ENCODE data around the gene CDH23.
"Not testable (repeated sequence)": the region's sequence is repeated elsewhere in the genome, so short reads cannot be mapped to it uniquely, and the experiment has no call there.

Gene CDH23

DNA sequence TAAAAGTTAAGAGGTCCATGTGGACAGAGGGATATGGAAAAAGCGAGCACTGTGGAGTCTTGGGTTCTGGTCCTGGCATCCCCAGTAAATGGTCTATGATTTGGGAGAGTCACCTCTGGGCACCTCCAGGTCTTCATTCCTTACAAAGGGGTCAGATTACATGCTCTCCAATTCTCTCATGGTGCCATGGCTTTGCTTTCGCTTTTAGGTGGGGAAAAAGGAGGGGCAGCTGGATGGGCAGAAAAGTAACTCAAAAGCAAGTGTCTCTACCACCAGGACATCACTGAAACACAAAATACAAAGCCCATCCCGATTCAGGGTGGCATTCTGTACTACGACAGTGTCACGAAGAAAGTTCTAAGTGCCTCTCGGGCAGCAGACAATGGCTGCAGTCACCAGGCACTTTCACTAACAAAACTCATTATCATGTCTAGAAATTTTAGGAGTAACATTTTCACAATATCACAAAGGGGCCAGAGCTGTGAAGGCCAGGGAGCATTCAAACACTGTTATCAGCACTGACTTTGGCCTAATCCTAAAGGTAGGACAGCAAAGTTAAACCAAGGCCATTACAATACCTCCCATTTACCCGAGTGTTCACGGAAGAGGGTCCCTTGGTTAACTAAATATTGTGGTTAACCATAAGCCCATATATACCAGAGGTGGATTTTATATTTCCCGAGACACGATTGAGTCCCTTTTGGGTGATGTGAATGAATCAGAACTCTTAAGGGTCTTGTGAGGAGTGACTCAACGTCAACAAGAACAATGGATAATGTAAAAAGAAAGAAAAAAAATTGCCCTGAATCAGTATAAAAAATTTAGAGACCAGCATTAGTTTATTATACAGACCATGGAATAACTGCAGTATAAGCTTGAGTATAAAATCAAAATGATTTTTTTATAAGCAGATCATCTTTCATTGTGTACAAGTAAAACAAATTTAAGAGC, 451.9 kb downstream of the CDH23 start:
- FAIRE-seq = no peak

DNA sequence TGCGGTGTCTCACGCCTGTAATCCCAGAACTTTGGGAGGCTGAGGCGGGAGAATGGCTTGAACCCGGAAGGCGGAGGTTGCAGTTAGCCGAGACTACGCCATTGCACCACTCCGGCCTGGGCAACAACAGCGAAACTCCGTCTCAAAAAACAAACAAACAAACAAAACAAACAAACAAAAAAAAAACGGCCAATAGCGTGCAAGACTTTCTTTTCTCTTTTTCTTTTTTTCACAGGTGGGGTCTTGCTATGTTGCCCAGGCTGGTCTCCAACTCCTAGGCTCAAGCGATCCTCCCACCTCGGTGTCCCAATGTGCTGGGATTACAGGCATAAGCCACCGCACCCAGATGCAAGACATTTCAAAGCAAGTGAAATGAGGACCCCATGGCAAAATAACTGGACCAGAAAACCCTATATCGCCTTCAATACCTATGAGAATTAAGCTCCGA, 452.8 kb downstream of the CDH23 start:
- no peak for FAIRE-seq

DNA sequence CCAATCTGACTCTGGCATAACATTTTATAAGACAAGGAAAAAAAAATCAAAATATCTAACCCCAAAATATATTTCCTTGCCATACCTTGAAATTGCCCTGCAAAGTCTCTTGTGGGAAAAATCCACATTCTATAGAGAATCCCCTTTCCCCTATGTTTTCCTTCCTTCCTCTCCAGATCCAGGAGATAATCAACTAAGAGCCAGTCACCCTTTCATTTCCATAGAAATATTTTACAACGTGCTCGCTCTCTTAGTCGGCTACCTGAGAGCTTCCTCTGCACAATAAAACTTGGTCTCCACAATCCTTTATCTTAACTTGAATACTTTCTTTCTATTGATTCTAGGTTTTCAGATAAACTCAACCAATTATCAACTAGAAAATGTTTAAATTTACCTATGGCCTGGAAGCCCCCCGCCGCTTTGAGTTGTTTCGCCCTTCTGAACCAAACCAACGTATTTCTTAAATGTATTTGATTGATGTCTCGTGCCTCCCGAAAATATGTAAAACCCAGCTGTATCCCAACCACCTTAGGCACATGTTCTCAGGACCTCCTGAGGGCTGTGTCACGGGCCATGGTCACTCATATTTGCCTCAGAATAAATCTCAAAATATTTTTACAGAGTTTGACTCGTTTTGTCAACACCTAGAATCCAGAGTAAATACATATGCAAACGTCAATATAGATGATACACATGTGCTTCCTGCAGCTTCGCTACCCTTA, 453.5 kb downstream of the CDH23 start:
- no peak for FAIRE-seq

DNA sequence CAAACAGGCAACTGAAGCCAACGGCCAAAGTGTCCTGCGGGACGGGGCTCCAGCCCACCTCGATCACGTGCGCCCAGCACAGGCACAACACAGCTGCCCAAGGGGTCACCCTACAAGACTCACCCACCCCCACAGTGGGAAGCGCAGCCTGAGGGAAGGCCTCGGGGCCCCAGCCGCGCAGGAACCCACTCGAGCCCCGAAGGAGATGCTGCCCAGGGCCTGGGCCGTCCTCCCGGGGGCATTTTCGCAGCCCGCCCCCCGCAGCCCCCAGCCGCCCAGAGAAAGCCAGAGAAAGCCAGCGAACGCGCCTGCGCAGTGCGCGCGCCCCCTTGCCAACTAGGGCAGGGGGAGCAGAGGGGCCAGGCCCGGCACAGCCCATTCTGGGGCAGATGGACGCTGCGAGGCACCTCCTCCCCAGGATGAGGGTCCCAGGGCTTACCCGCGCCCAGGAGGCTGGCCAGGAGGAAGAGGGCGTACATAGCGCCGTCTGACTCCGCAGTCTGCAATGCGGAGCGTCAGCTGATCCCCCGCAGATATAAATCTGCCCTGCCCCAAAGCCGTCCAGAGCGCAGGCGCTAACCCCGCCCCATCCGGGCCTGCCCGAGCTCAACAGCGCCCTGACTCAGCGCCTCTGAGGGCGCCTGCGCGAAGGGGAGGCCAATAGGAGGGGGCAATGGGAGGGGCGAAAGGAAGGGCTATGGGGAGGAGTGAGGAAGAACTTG, 454.2 kb downstream of the CDH23 start, which contains the start of gene PSAP:
Gene PSAP (minus strand): TSS at position 509 of the 722 bp plus-strand sequence. CDS start 30 bp downstream, at position 479.
- FAIRE-seq = peak; percentile 95

DNA sequence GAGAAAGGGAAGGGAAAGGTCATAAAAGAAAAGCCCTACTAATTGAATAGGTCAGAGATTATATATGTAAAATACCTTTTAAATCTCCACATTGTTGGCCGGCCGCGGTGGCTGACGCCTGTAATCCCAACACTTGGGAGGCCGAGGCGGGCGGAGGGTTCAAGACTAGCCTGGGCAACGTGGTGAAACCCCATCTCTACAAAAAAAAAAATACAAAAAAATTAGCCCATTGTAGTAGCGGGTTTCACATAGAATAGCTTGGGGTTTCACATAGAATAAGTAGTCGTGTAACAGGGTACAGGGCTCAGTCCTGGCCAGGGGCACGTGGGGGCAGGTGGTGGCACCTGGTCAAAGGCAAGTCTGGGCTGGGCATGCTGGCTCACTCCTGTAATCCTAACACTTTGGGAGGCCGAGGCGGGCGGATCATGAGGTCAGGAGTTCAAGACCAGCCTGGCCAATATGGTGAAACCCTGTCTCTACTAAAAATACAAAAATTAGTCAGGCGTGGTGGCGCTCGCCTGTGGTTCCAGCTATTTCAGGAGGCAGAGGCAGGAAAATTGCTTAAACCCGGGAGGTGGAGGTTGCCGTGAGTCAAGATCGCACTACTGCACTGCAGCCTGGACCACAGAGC, 454.9 kb downstream of the CDH23 start:
- FAIRE-seq = not testable (repeated sequence)

DNA sequence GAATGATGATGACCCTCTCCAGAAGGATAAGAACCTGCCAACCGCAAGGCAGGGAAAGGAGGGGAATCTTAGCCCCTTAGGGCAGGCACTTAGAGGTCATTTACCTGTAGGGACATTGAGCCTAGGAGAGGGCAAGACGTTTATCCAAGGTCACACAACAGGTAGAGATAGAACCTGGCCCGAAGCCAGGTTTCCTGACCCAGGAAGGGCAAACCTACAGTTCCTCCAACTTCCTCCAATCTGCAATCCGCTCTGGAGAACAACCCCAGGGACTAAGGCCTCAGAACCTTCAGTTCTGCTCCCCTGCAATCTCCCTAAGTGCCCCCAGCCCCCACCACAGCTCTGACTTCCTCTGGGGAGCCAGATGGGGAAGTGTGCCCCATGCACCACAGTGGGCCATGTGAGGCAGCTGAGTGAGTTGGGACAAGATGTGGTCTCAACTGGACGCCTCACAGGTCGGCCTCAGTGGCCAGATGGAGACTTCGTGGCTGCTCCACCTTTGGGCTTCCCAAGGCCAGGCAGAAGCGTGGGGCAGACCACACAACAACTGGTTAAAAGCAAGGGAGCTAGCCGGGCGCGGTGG, 455.7 kb downstream of the CDH23 start:
- FAIRE-seq = no peak

DNA sequence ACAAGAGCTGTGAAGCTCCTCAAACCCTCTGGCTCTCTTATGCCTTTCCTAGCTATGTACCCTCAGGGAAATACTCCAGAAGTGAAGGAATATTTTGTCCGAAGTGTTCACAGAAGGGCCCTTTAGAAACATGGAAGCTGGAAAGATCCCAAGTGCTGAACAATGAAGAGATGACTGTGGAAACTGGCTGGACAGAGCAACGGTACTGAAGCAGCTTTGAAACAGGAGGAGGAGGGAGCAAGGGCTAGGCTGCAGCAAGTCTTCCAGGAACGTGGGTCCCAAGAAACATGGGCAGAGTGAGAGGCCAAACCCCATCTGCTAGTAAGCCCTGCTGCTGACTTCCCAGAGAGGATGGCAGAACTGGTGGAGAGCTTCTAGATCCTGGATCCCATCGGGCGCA, 457.3 kb downstream of the CDH23 start:
- FAIRE-seq = no peak

DNA sequence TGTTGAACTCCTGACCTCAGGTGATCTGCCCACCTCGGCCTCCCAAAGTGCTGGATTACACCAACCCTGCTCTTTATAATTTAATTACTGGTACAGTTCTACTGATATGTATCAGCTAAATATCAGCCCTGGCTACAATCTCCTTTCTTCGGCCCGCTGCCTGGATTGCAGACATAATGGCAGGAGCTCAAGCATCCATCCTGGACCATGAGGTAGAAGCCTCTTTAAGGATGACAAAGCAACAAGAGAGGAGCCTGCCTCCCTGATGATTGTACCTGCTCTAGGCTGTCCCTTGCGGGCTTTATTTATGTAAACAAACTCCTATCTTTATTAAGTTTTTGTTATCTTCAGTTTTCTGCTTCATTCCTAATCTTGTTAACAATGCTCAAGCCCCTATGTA, 459.9 kb downstream of the CDH23 start:
- FAIRE-seq = no peak

DNA sequence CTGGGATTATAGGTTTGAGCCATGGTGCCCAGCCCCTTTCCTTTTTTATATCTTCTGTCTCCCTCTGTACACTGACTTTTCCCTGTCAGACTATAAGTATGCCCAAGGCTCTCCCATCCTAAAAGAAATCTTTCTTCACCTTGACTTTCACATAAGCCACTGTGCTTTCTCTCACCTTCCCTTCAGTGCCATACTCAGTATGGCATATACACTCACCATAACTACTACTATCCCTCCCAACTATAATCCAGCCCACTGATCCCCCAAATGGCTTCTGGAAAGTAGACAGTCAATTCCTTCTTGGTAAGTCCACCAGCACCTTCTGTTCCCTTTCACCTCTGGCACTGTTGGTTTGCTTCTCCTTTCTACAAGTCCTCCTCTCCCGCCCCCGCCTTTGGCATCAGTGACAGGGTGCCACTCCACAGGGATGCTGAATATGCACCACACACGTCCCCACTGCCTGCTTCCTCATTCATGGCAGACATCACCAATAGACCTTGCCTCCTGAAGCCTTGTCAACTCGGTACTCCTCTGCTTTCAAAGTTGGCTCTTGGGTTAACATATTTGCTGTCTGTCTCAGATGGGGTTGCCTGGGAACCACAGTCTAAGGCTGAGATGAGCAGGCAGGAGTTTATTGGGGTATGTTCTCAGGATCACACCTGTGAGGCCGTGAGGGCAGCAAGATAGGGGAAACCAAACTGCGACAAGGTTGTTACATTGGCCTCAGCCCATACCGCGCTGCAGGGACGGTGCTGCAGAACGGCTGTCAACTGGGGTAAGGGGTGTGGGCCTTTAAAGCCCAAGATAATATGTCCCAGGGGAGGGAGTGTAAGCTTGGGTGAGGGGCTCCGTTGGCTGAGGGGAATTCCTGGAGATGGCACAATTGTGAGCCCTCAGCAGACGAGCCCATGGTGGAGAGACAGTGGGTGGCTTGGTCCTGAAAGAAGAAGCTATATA, 461.5 kb downstream of the CDH23 start:
- no peak for FAIRE-seq

DNA sequence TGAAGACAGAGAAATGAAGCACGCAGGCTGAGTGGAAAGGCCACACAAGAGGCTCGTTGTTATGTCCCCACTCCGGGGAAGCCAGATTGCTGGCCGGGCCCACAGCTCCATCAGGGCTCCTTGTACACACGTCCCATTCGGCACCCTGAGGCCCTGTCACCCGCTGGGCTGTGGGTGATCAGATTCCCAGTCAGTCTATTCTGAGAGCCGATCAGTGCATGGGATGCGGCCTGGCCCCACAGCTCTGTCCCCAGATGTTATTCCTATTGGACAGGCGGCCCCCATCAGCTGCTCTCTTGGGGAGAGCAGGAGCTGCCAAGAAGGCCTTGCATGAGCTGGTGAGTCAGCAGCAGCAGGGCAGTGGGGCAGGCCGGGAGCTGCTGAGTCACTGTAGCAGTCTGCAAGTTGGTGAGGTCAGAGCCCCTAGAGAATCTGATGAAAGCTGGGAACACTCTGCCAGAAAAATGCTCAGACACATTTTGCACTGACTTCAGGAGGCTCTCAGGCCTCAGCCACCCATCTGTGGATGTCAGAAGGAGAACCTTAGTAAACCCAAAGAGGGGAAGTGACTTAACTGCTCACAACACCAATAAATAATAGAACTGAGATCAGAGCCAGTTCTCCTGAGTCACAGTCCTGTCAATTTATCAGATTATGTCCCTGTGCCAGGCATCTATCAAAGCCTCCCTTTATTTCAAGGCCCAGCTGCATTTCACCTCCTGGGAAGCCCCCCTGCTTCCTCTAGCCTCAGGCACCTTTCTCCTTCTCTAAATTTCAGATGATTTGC, 463.7 kb downstream of the CDH23 start:
- FAIRE-seq = no peak

DNA sequence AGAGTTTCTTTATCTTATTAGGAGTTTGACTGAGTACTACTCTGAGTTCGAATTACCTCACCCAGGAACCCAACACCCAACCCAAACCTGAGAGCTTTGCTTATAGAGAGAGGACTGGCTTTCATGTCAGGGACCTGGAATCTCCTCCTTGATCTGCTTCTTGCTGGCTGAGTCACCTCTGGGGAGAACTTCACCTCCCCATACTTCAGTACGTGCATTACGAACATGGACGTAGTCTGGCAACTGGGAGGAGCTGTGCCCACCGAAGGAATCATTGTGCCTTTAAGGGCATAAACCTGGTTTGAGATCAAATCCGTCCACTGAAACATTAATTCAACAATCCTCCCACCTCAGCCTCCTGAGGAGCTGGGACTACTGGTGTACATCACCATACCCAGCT, 466.5 kb downstream of the CDH23 start:
- FAIRE-seq = no peak

DNA sequence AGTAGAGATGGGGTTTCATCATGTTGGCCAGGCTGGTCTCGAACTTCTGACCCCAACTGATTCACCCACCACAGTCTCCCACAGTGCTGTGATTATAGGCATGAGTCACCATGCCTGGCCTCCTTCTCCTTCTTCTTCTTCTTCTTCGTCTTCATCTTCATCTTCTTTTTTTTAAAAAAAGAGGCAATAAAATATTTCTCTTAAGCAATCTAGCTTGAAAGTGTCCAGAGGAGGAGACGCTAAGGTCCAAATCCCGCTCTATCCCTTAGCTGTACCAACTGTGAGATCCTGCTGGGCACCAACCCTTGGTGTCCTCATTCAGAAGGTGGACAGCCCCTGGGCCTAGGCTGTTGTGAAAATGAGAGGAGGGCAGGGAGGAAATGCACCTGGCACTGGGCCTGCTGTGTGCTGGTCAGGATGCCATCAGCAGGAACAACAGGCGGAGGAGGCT, 468.2 kb downstream of the CDH23 start:
- no peak for FAIRE-seq
